K562 (cell line): ENCODE data around the gene TSPAN15. TPM values are rescaled to one million over a fixed set of nuclear protein-coding genes. Genes with fewer than 3 reads are reported as not detected.

Experiments
- ATAC-seq: fragments of 200-7000 bp; cut with Tn5 transposase; 3 replicates; pipeline ENCODE4 v1.9.1; 2020; ENCODE audit warnings: moderate library complexity
- BruUV-seq: library from RNA; stranded (reverse); fragments of 400-500 nt; replicated peaks from 2 replicates; lab custom pipeline; 2021; lab: Mats Ljungman, UMichigan
- CTCF ChIA-PET: fragments of 300-600 bp; formaldehyde crosslinking; extraction: SDS; loops from one replicate; lab custom pipeline; 2021; ENCODE audit warnings: low intra/inter-chr PET ratio; lab: Yijun Ruan, JAX
- POLR2A ChIA-PET: fragments of 300-600, 350-650 bp; sonication (Branson Sonifier 250); formaldehyde crosslinking; extraction: SDS; loops from one replicate; lab custom pipeline; 2021; ENCODE audit warnings: antibody characterized with exemption, inconsistent platforms; lab: Yijun Ruan, JAX
- DNase-seq, 4 experiments: peaks; one replicate each; pipeline versions ENCODE4 v3.0.0 to v3.0.0-alpha.2; 2011 to 2018; ENCODE audit warnings: low spot score in 3 of 4, mixed read lengths in 3 of 4; ENCODE audit errors: extremely low read depth in 1 of 4
- FAIRE-seq: peaks from 2 replicates; lab custom pipeline; 2011; peaks lifted over from hg19 to GRCh38; lab: Jason Lieb, UNC
- H2AFZ ChIP-seq: 2 replicates; pipeline ENCODE4 v1.6.0; 2011; ENCODE audit warnings: low read depth, low read length, control low read depth, inconsistent platforms
- H3K27ac ChIP-seq: fragments of 200-600 bp; 3 replicates; pipeline ENCODE4 v1.8.0; 2011; ENCODE audit warnings: low read depth, mild to moderate bottlenecking, control low read depth, inconsistent platforms, low read length, moderate library complexity, mixed read lengths; ENCODE audit errors: extremely low read depth
- H3K27me3 ChIP-seq, 2 experiments: fragments of 300-600 bp in 1 of 2; 2 replicates in 1 of 2; 3 replicates in 1 of 2; pipeline versions ENCODE4 v1.6.0 to v1.8.0; 2011; ENCODE audit warnings: inconsistent platforms in 2 of 2, low read length in 2 of 2, mild to moderate bottlenecking in 1 of 2, mixed read lengths in 1 of 2, moderate library complexity in 1 of 2; ENCODE audit not compliant: control insufficient read depth in 2 of 2, insufficient read depth in 2 of 2
- H3K36me3 ChIP-seq: fragments of 300-600 bp; 3 replicates; pipeline ENCODE4 v1.8.0; 2011; ENCODE audit warnings: mild to moderate bottlenecking, low read length, inconsistent platforms; ENCODE audit not compliant: control insufficient read depth, insufficient read depth
- H3K4me1 ChIP-seq, 2 experiments: fragments of 200-600 bp in 1 of 2; replicated peaks in 1 of 2; 2 replicates in 1 of 2; 3 replicates in 1 of 2; pipeline versions ENCODE4 v1.5.1 to v1.8.0; 2011; ENCODE audit warnings: inconsistent platforms in 2 of 2, low read length in 2 of 2, mild to moderate bottlenecking in 1 of 2, mixed read lengths in 1 of 2, moderate library complexity in 1 of 2; ENCODE audit not compliant: control insufficient read depth in 2 of 2, insufficient read depth in 2 of 2
- H3K4me2 ChIP-seq: 2 replicates; pipeline ENCODE4 v1.6.1; 2011; ENCODE audit warnings: low read length, control low read depth, inconsistent platforms, mixed read lengths; ENCODE audit not compliant: insufficient read depth
- H3K4me3 ChIP-seq: fragments of 200-600 bp; sonication (generic), shearing (Covaris generic); 2 replicates; pipeline ENCODE4 v1.5.1; 2016; ENCODE audit warnings: control low read depth, inconsistent platforms
- H3K79me2 ChIP-seq: fragments of 200-600 bp; 3 replicates; pipeline ENCODE4 v1.8.0; 2011; ENCODE audit warnings: low read length, inconsistent platforms; ENCODE audit not compliant: control insufficient read depth, insufficient read depth
- H3K9ac ChIP-seq, 2 experiments: 2 replicates each; pipeline versions ENCODE4 v1.6.0 to v1.6.1; 2011; ENCODE audit warnings: low read depth in 2 of 2, low read length in 2 of 2, control low read depth in 1 of 2, inconsistent platforms in 1 of 2, mild to moderate bottlenecking in 1 of 2, mixed read lengths in 1 of 2; ENCODE audit not compliant: insufficient read depth in 1 of 2
- H3K9me1 ChIP-seq: one replicate; pipeline ENCODE4 v1.6.0; 2011; ENCODE audit warnings: inconsistent platforms, mild to moderate bottlenecking, low read length, moderate library complexity; ENCODE audit not compliant: control insufficient read depth, insufficient read depth
- H3K9me3 ChIP-seq: replicated peaks from 2 replicates; pipeline ENCODE4 v1.5.1; 2011; ENCODE audit warnings: low read depth, low read length, inconsistent platforms; ENCODE audit not compliant: control insufficient read depth, insufficient read depth
- H4K20me1 ChIP-seq: replicated peaks from 2 replicates; pipeline ENCODE4 v1.6.1; 2011; ENCODE audit warnings: low read length, inconsistent platforms, mixed read lengths; ENCODE audit not compliant: control insufficient read depth, insufficient read depth
- CXXC5 ChIP-seq: fragments of 250-450 bp; sonication (Bioruptor Pico); IDR thresholded peaks from 2 replicates; pipeline ENCODE4 v1.8.0; 2022; ENCODE audit warnings: inconsistent platforms, mild to moderate bottlenecking, moderate library complexity
- DEAF1 ChIP-seq: fragments of 450-650 bp; formaldehyde crosslinking; IDR thresholded peaks from 2 replicates; pipeline ENCODE4 v1.4.0; 2020; ENCODE audit warnings: mild to moderate bottlenecking, moderate library complexity
- GTF2B ChIP-seq: IDR thresholded peaks from 2 replicates; pipeline ENCODE4 v1.6.1; 2011; ENCODE audit not compliant: insufficient read length; ENCODE audit errors: extremely low read depth
- MAZ ChIP-seq, 2 experiments: fragments of 450-650 bp in 1 of 2; sonication (generic) in 1 of 2; formaldehyde crosslinking; IDR thresholded peaks in 1 of 2; conservative IDR thresholded peaks in 1 of 2; 2 replicates each; pipeline versions ENCODE4 v1.4.0 to v1.5.0; 2020; ENCODE audit warnings: mild to moderate bottlenecking in 1 of 2, missing genetic modification reagents in 1 of 2
- MTA3 ChIP-seq: fragments of 450-650 bp; formaldehyde crosslinking; IDR thresholded peaks from 2 replicates; pipeline ENCODE4 v1.6.1; 2017; ENCODE audit warnings: mild to moderate bottlenecking, borderline replicate concordance
- MYC ChIP-seq, 2 experiments: fragments of 250-450 bp in 1 of 2; sonication (Bioruptor Pico) in 1 of 2; IDR thresholded peaks; 2 replicates each; pipeline versions ENCODE4 v1.5.1 to v1.6.1; 2012 to 2021; ENCODE audit warnings: low read depth in 2 of 2, borderline replicate concordance in 1 of 2, improper control_type of control experiment in 1 of 2, low read length in 1 of 2, mild to moderate bottlenecking in 1 of 2, moderate library complexity in 1 of 2
- NRF1 ChIP-seq, 2 experiments: fragments of 450-650 bp; IDR thresholded peaks in 1 of 2; conservative IDR thresholded peaks in 1 of 2; 2 replicates each; pipeline ENCODE4 v1.6.1; 2014; ENCODE audit warnings: mild to moderate bottlenecking in 2 of 2
- RAD21 ChIP-seq, 2 experiments: fragments of 250-450 bp in 1 of 2; fragments of 450-650 bp in 1 of 2; sonication (Bioruptor Pico) in 1 of 2; formaldehyde crosslinking in 1 of 2; IDR thresholded peaks in 1 of 2; conservative IDR thresholded peaks in 1 of 2; 2 replicates each; pipeline versions ENCODE4 v1.4.0 to v1.8.0; 2020 to 2022; ENCODE audit warnings: mild to moderate bottlenecking in 2 of 2, moderate library complexity in 1 of 2
- SMC3 ChIP-seq: conservative IDR thresholded peaks from 2 replicates; pipeline ENCODE4 v1.6.1; 2011; ENCODE audit warnings: low read depth, low read length, improper control_type of control experiment; ENCODE audit not compliant: insufficient read depth
- VEZF1 ChIP-seq: fragments of 200-800 bp; sonication (Bioruptor generic); IDR thresholded peaks from 2 replicates; pipeline ENCODE4 v1.6.1; 2017; ENCODE audit warnings: missing genetic modification characterization, missing compliant biosample characterization
- ZFP91 ChIP-seq: sonication (generic); formaldehyde crosslinking; IDR thresholded peaks from 2 replicates; pipeline ENCODE4 v1.8.0; 2022; ENCODE audit warnings: mild to moderate bottlenecking, missing genetic modification reagents
- ZNF174 ChIP-seq: fragments of 250-450 bp; sonication (Bioruptor Pico); IDR thresholded peaks from 2 replicates; pipeline ENCODE4 v1.4.0; 2020; ENCODE audit warnings: mild to moderate bottlenecking
- ZNF436 ChIP-seq: fragments of 250-450, 450-650 bp; sonication (Bioruptor Pico); formaldehyde crosslinking; IDR thresholded peaks from 2 replicates; pipeline ENCODE4 v1.7.0; 2020; ENCODE audit warnings: mild to moderate bottlenecking
- WGBS: fragments of 100-300 bp; shearing (Covaris generic); methylation state at CpG from one replicate; pipeline ENCODE4 v1.1.6; 2016; ENCODE audit warnings: low coverage, mixed read lengths; ENCODE audit not compliant: insufficient coverage; ENCODE audit errors: missing lambda C conversion rate; 5-methylcytosine and 5-hydroxymethylcytosine counted together
- in situ Hi-C: fragments of 300-500 bp; cut with MboI; formaldehyde crosslinking; loops from 4 replicates; pipeline ENCODE4 v1.15.0; 2018; ENCODE audit warnings: inconsistent platforms, mixed read lengths
- intact Hi-C: fragments of 100-400 bp; cut with micrococcal nuclease; formaldehyde crosslinking; loops from 2 replicates; pipeline ENCODE4 v1.14.2; 2022
- polyA plus RNA-seq, 8 experiments: library from polyadenylated mRNA; depleted of rRNA in 4 of 8; stranded (reverse) in 5 of 8; unstranded in 3 of 8; fragments of >200 nt; fragmentation: Nextera tagmentation in 2 of 8; fragmentation: Illumina TruSeq in 1 of 8; extraction: Ambion mirVana in 2 of 8; extraction: Trizol in 1 of 8; gene quantifications; 2 replicates each; pipeline versions ENCODE4 v1.2.1 to v1.2.3, GENCODE V29; 2011 to 2014; ENCODE audit warnings: inconsistent platforms in 1 of 8, missing spikeins in 1 of 8
- total RNA-seq, 7 experiments: library from RNA; depleted of rRNA in 6 of 7; stranded (reverse); fragments of >200 nt in 6 of 7; fragmentation: Illumina TruSeq in 2 of 7; extraction: Trizol in 2 of 7; gene quantifications; 2 replicates each; pipeline versions ENCODE4 v1.2.1 to v1.2.3, GENCODE V29; 2011 to 2021; ENCODE audit warnings: low replicate concordance in 1 of 7

Gene TSPAN15
- total and polyA plus RNA-seq, 9 of the 15 experiments (the other 6 are each of a cell fraction or from before 2014, with no cell fraction given) = 0.33 to 1.0 (median 0.45) TPM; not detected in 2

- peak; percentile 76 for ATAC-seq
- TF ChIP-seq ZNF174 (CRISPR knock-in tag) (no peak), GTF2B (no peak), VEZF1 (CRISPR knock-in tag) (0 out of 2 replicates have a peak, but pooled peaks have one; percentile 19), MAZ (CRISPR knock-in tag; conservative IDR thresholded peaks at IDR 0.05 in 1 of 2, IDR thresholded peaks at IDR 0.05 in 1 of 2) (0 out of 4 replicates have a peak, but pooled peaks have one; percentile 41 to 43), DEAF1 (CRISPR knock-in tag) (peak; percentile 62), MYC (IDR thresholded peaks at IDR 0.05; ENCODE audit: low read depth, low read length) (peak; percentile 52; the same call in 1 of the 2 replicates), MYC (CRISPR knock-in tag; IDR thresholded peaks at IDR 0.05; ENCODE audit: borderline replicate concordance, low read depth) (no peak), CXXC5 (CRISPR knock-in tag) (0 out of 2 replicates have a peak, but pooled peaks have one; percentile 30), MTA3 (no peak), SMC3 (peak; percentile 77), ZNF436 (no peak), NRF1 (conservative IDR thresholded peaks at IDR 0.05 in 1 of 2, IDR thresholded peaks at IDR 0.05 in 1 of 2) (peak; percentile 0 to 5; a peak in 1 of 4 replicates), RAD21 (CRISPR knock-in tag; conservative IDR thresholded peaks at IDR 0.05 in 1 of 2, IDR thresholded peaks at IDR 0.05 in 1 of 2) (peak; percentile 79 to 85), ZFP91 (no peak)
Observed at GRCh38 chr10:69413221-69413865, 37.9 kb upstream of the TSPAN15 start.

More at GRCh38 chr10:69413221-69413865, 37.9 kb upstream of the TSPAN15 start:
- Histone ChIP-seq H3K27me3 (peaks cover 30 to 47% of the 10 kb centered on the region in 2 experiments), H3K79me2 (no peaks in the 10 kb centered on the region), H3K9ac (no peak overlapping the region), H3K9me1 (no peaks in the 10 kb centered on the region), H3K27ac (no peak overlapping the region), H3K4me1 (peaks cover 20% of the 10 kb centered on the region in 2 experiments), H4K20me1 (no peaks in the 10 kb centered on the region; the same call in 1 of the 2 replicates), H3K4me3 (no peak overlapping the region), H2AFZ (no peak overlapping the region), H3K36me3 (no peaks in the 10 kb centered on the region), H3K4me2 (no peak overlapping the region), H3K9me3 (no peaks in the 10 kb centered on the region)
- no TSS peak for BruUV-seq
- 2% methylated on average over 10 of the region's 13 CpGs for WGBS
- in situ Hi-C loops = loop anchor here (5.0 kb wide), 1 partner anchor 396 kb away; no protein-coding TSS in a partner anchor
- CTCF ChIA-PET = interaction anchor here (0.7 to 2.5 kb wide), 5 partner anchors 94 to 622 kb away, joined by 3 to 10 read pairs (median 4); no protein-coding TSS in a partner anchor
- peak; percentile 81 for FAIRE-seq
- intact Hi-C loops = loop anchor here (1.0 to 5.0 kb wide), 4 partner anchors 176 to 426 kb away; partner anchors contain the start of gene KIFBP
- DNase-seq = peak; percentile 59 to 79 (median 68)
- POLR2A ChIA-PET = interaction anchor here (0.7 to 1.4 kb wide), 4 partner anchors 13 to 831 kb away, joined by 3 to 4 read pairs (median 3); no protein-coding TSS in a partner anchor
